ENCODE measurements around the gene AIRE. TPM values are rescaled to one million over a fixed set of nuclear protein-coding genes. Genes with fewer than 3 reads are reported as not detected.

The AIRE gene
- total RNA-seq, 3 donors from 2014 or later: 0.12 to 0.16 TPM; not detected in 1

- ATAC-seq (no peak), DNase-seq (peak in 1 of 3 donors; percentile 41)
- intact Hi-C loops (cut with DNase I, micrococcal nuclease): no loop called here
- TF ChIP-seq, protein P1, sequence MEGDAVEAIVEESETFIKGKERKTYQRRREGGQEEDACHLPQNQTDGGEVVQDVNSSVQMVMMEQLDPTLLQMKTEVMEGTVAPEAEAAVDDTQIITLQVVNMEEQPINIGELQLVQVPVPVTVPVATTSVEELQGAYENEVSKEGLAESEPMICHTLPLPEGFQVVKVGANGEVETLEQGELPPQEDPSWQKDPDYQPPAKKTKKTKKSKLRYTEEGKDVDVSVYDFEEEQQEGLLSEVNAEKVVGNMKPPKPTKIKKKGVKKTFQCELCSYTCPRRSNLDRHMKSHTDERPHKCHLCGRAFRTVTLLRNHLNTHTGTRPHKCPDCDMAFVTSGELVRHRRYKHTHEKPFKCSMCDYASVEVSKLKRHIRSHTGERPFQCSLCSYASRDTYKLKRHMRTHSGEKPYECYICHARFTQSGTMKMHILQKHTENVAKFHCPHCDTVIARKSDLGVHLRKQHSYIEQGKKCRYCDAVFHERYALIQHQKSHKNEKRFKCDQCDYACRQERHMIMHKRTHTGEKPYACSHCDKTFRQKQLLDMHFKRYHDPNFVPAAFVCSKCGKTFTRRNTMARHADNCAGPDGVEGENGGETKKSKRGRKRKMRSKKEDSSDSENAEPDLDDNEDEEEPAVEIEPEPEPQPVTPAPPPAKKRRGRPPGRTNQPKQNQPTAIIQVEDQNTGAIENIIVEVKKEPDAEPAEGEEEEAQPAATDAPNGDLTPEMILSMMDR (IDR thresholded peaks at IDR 0.05): no peak
- no peaks in the 10 kb centered on the region for H3K36me3 ChIP-seq (ENCODE audit: low read depth)
- no peak within 1 kb of the TSS for H3K4me3 ChIP-seq
- H3K9me3 ChIP-seq: no peaks in the 10 kb centered on the region
- H3K4me1 ChIP-seq (ENCODE audit: low read depth): no peaks in the 10 kb centered on the region
Observed at GRCh38 chr21:44261675-44262295, 23.9 kb upstream of the AIRE start, which contains the start of gene DNMT3L. Gene DNMT3L, minus strand, starts transcription at chr21:44261897. Its CDS starts 638 bp downstream, at chr21:44261259.

DNA sequence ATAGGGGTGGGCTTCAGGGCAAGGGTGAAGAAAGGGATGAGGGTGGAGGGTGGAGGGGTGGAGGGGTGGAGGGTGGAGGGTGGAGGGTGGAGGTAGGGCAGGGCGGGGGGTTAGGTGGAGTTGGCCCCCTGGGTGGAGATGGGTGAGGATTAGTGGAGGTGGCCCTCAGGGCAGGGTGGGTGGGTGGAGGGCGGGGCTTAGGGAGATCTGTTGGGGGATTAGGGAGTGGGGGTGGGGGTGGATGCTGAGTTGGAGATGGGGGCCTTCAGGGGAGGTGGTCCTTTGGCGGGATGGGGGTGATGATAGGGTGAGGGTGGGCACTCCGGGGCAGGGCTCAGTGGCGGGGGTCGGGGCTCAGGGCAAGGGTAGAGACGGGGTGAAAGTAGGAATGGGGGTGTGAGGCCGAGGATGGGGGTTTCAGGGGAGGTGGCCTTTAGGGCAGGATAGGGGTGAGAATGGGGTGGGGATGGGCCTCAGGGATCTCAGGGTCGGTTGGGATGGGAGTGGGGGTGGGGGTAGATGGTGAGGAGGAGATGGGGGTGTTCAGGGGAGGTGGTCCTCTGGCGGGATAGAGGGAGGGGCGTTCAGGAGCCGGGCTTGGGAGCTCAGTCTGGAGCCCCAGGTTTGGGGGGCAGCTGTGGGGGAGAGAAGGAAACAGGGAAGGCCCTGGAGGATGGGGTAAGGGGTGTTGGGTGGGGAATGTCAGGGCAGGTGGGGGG, 23.2 kb upstream of the AIRE start:
- TF ChIP-seq, protein P1 (IDR thresholded peaks at IDR 0.05): no peak
- intact Hi-C loops (cut with DNase I, micrococcal nuclease): no loop called here
- Histone ChIP-seq H3K4me3 (no peak overlapping the region), H3K36me3 (ENCODE audit: low read depth) (no peaks in the 10 kb centered on the region), H3K9me3 (no peaks in the 10 kb centered on the region), H3K4me1 (ENCODE audit: low read depth) (no peaks in the 10 kb centered on the region)
- ATAC-seq: no peak
- peak in 1 of 3 donors; percentile 41 for DNase-seq

- Histone ChIP-seq H3K4me1 (ENCODE audit: low read depth) (no peaks in the 10 kb centered on the region), H3K4me3 (no peak overlapping the region), H3K36me3 (ENCODE audit: low read depth) (no peaks in the 10 kb centered on the region), H3K9me3 (no peaks in the 10 kb centered on the region)
- intact Hi-C loops (cut with DNase I, micrococcal nuclease): no loop called here
- DNase-seq (peak in 1 of 3 donors; percentile 40), ATAC-seq (no peak)
- TF ChIP-seq, protein P1 (IDR thresholded peaks at IDR 0.05): no peak
Observed at GRCh38 chr21:44263221-44263760, 22.4 kb upstream of the AIRE start.

DNA sequence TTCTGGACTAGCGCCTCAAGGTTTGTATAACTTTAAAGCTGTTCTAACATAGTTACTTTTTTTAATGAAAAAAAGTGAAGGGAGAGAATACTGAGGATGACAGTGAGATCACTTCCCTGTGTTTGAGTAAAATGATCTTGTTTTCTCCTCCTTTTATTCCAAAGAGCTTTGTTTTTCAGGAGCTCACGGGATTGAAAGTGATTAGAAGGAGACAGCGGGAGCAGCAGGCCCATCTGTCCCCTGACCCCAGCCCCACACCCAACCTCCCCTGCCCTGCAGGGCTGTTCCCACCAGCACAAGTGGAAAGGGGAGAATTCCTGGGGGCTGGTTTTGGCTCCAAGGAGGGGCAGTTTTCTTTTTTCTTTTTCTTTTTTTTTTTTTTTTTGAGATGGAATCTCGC, 21.9 kb upstream of the AIRE start:
- Histone ChIP-seq H3K4me1 (ENCODE audit: low read depth) (no peaks in the 10 kb centered on the region), H3K4me3 (no peak overlapping the region), H3K9me3 (no peaks in the 10 kb centered on the region), H3K36me3 (ENCODE audit: low read depth) (no peaks in the 10 kb centered on the region)
- intact Hi-C loops (cut with DNase I, micrococcal nuclease): no loop called here
- TF ChIP-seq, protein P1 (IDR thresholded peaks at IDR 0.05): no peak
- ATAC-seq: no peak
- peak in 1 of 3 donors; percentile 5 for DNase-seq

DNA sequence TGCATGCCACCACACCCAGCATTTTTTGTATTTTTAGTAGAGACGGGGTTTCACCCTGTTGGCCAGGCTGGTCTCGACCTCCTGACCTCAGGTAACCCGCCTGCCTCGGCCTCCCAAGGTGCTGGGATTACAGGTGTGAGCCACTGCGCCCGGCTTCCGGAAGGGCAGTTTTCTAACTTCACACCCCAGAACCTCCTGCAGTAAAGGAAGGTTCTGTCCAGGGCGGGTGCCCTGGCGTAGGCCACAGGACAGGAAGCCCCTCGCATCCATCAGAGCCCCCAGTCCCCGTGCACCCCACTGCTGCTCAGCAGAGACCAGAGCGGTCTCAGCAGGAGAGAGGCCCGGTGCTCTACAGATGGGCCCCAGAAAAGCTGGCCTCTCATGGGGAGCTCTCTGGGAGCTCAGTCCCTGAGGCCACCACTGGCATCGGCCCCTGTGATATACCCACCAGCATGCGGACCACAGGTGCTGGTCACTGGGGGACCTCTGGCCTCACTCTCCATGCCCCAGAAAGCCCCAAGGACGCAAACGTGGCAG, 19.9 kb upstream of the AIRE start:
- DNase-seq (peak in 1 of 3 donors; percentile 32), ATAC-seq (no peak)
- Histone ChIP-seq H3K9me3 (no peaks in the 10 kb centered on the region), H3K4me1 (ENCODE audit: low read depth) (no peaks in the 10 kb centered on the region), H3K36me3 (ENCODE audit: low read depth) (no peaks in the 10 kb centered on the region), H3K4me3 (no peak overlapping the region)
- intact Hi-C loops (cut with DNase I, micrococcal nuclease): no loop called here
- TF ChIP-seq, protein P1 (IDR thresholded peaks at IDR 0.05): no peak
